GM23338 (cell line): ENCODE results near the gene AP1G2.

ENCODE experiments used
- CREB1 ChIP-seq: fragments of 250-450 bp; sonication (Bioruptor Pico); IDR thresholded peaks from 2 replicates; pipeline ENCODE4 v1.5.0; 2020; ENCODE audit warnings: low read depth, mild to moderate bottlenecking, moderate library complexity
- CTCF ChIP-seq, 2 experiments: fragments of 200-600 bp in 1 of 2; sonication (generic) in 1 of 2; conservative IDR thresholded peaks; 2 replicates each; pipeline versions ENCODE4 v1.5.1 to v1.6.1; 2016 to 2017; ENCODE audit warnings: antibody characterized with exemption in 2 of 2, low read depth in 2 of 2, mild to moderate bottlenecking in 2 of 2, moderate library complexity in 1 of 2
- EZH2 ChIP-seq: fragments of 200-600 bp; sonication (generic); IDR thresholded peaks from one replicate; pipeline ENCODE4 v1.8.0; 2017; ENCODE audit warnings: antibody characterized with exemption, mild to moderate bottlenecking, low read depth; ENCODE audit not compliant: unreplicated experiment
- JUNB ChIP-seq: IDR thresholded peaks from one replicate; pipeline ENCODE4 v1.6.1; 2016; ENCODE audit warnings: antibody characterized with exemption; ENCODE audit not compliant: unreplicated experiment
- NANOG ChIP-seq: IDR thresholded peaks from 2 replicates; pipeline ENCODE4 v1.6.1; 2016; ENCODE audit warnings: antibody characterized with exemption, borderline replicate concordance
- POLR2AphosphoS5 ChIP-seq: IDR thresholded peaks from 2 replicates; pipeline ENCODE4 v1.6.1; 2016; ENCODE audit warnings: antibody characterized with exemption, low read depth

- TF ChIP-seq NANOG: no peak
- no peak for TF ChIP-seq CTCF (conservative IDR thresholded peaks at IDR 0.05; ENCODE audit: low read depth in 2 of 2)
- TF ChIP-seq EZH2: no peak
- TF ChIP-seq POLR2AphosphoS5: no peak
- no peak for TF ChIP-seq CREB1 (CRISPR knock-in tag)
- TF ChIP-seq JUNB: no peak
Measured at GRCh38 chr14:23580152-23580926, 12.7 kb upstream of the AP1G2 start.
